ENCODE measurements around the gene SULT4A1. TPM values are rescaled to one million over a fixed set of nuclear protein-coding genes. Genes with fewer than 3 reads are reported as not detected.

Gene SULT4A1
- total RNA-seq, 4 donors from 2014 or later: 0.25 to 0.46 TPM; not detected in 2

GRCh38 chr22:43823353-43823908, 38.9 kb downstream of the SULT4A1 start:
- TF ChIP-seq CTCF (IDR thresholded peaks at IDR 0.05): no peak
- DNase-seq (ENCODE audit: low spot score) (no peak), ATAC-seq (ENCODE audit: low FRiP score) (no peak)

- no peak for DNase-seq (ENCODE audit: low spot score)
- no peak for ATAC-seq (ENCODE audit: low FRiP score)
- no peak for TF ChIP-seq CTCF (IDR thresholded peaks at IDR 0.05)
Observed at GRCh38 chr22:43821606-43822425, 40.5 kb downstream of the SULT4A1 start.

GRCh38 chr22:43820651-43821305, 41.5 kb downstream of the SULT4A1 start:
- DNase-seq (ENCODE audit: low spot score) (no peak), ATAC-seq (ENCODE audit: low FRiP score) (no peak)
- TF ChIP-seq CTCF (IDR thresholded peaks at IDR 0.05): no peak

- ATAC-seq (ENCODE audit: low FRiP score) (no peak), DNase-seq (ENCODE audit: low spot score) (no peak)
- TF ChIP-seq CTCF (IDR thresholded peaks at IDR 0.05): no peak
Observed at GRCh38 chr22:43819931-43820640, 42.2 kb downstream of the SULT4A1 start.

- no peak for TF ChIP-seq CTCF (IDR thresholded peaks at IDR 0.05)
- ATAC-seq (ENCODE audit: low FRiP score) (no peak), DNase-seq (ENCODE audit: low spot score) (no peak)
Observed at GRCh38 chr22:43819421-43819921, 42.8 kb downstream of the SULT4A1 start.

- TF ChIP-seq CTCF (IDR thresholded peaks at IDR 0.05): no peak
- DNase-seq (ENCODE audit: low spot score) (no peak), ATAC-seq (ENCODE audit: low FRiP score) (no peak)
Observed at GRCh38 chr22:43818981-43819380, 43.3 kb downstream of the SULT4A1 start.
